ENCODE measurements around the gene RPH3AL. TPM values are rescaled to one million over a fixed set of nuclear protein-coding genes. Genes with fewer than 3 reads are reported as not detected.

Gene RPH3AL
- total and polyA plus RNA-seq, 2 of the 8 experiments (the other 6 are each of a cell fraction or from before 2014, with no cell fraction given), result 5.6 to 5.8 TPM

DNA sequence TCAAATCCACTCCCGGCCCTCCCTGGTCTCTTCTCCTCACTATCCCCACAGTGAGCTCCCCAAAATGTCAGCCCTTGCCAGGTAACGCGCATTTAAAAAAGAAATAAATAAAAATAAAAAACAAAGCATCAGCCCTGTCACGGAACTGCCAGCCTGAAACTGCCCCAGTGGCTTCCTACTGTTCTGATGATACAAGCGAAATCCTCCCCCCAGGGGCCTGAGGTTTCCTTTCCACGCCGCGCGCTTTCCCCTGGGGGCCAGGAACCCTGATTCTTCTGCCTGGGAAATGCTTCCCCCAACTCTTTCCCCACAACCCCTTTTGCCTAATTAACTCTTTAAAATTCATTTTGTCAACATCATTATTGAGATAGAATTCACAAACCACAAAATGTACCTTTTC lies 12.2 kb upstream of the RPH3AL start (continued):
- no peak for TF ChIP-seq FOSL1 (IDR thresholded peaks at IDR 0.05; ENCODE audit: insufficient read depth, low read depth, low read length)

Measured in H1 (cell line).